ENCODE measurements around the gene GABBR2.
"Not testable (repeated sequence)": the region's sequence is repeated elsewhere in the genome, so short reads cannot be mapped to it uniquely, and the experiment has no call there.

Gene GABBR2

GRCh38 chr9:98660541-98660940 lies 48.2 kb downstream of the GABBR2 start:
- no peak for DNase-seq (ENCODE audit: low read depth)
- TF ChIP-seq CTCF (IDR thresholded peaks at IDR 0.05; ENCODE audit: control insufficient read depth, extremely low read depth, insufficient read depth): no peak

GRCh38 chr9:98658951-98659351 lies 49.8 kb downstream of the GABBR2 start:
- no peak overlapping the region for H3K4me3 ChIP-seq (ENCODE audit: low read depth, low read length)
- no peak for TF ChIP-seq CTCF (IDR thresholded peaks at IDR 0.05; ENCODE audit: control insufficient read depth, extremely low read depth, insufficient read depth)

More at GRCh38 chr9:98660541-98660940, 48.2 kb downstream of the GABBR2 start:
- no peak overlapping the region for H3K4me3 ChIP-seq (ENCODE audit: low read depth, low read length)

GRCh38 chr9:98657897-98658296 lies 50.8 kb downstream of the GABBR2 start:
- no peak for DNase-seq (ENCODE audit: low read depth)
- H3K4me3 ChIP-seq (ENCODE audit: low read depth, low read length): no peak overlapping the region
- no peak for TF ChIP-seq CTCF (IDR thresholded peaks at IDR 0.05; ENCODE audit: control insufficient read depth, extremely low read depth, insufficient read depth)

More at GRCh38 chr9:98658951-98659351, 49.8 kb downstream of the GABBR2 start:
- DNase-seq (ENCODE audit: low read depth): no peak

- no peak overlapping the region for H3K4me3 ChIP-seq (ENCODE audit: low read depth, low read length)
- no peak for DNase-seq (ENCODE audit: low read depth)
- no peak for TF ChIP-seq CTCF (IDR thresholded peaks at IDR 0.05; ENCODE audit: control insufficient read depth, extremely low read depth, insufficient read depth)
These were observed 52.2 kb downstream of the GABBR2 start for GRCh38 chr9:98656511-98656910.

- not testable (repeated sequence) for DNase-seq (ENCODE audit: low read depth); H3K4me3 ChIP-seq (ENCODE audit: low read depth, low read length)
These were observed 53.3 kb downstream of the GABBR2 start for GRCh38 chr9:98655428-98655827.

- H3K4me3 ChIP-seq (ENCODE audit: low read depth, low read length): no peak overlapping the region
- no peak for TF ChIP-seq CTCF (IDR thresholded peaks at IDR 0.05; ENCODE audit: control insufficient read depth, extremely low read depth, insufficient read depth)
- DNase-seq (ENCODE audit: low read depth): no peak
These were observed 54.5 kb downstream of the GABBR2 start for GRCh38 chr9:98654247-98654646.

- no peak for TF ChIP-seq CTCF (IDR thresholded peaks at IDR 0.05; ENCODE audit: control insufficient read depth, extremely low read depth, insufficient read depth)
- no peak overlapping the region for H3K4me3 ChIP-seq (ENCODE audit: low read depth, low read length)
- DNase-seq (ENCODE audit: low read depth): no peak
These were observed 56.0 kb downstream of the GABBR2 start for GRCh38 chr9:98652741-98653140.

Measured in LNCaP clone FGC (cell line).